ENCODE measurements around the gene DUOXA2. TPM values are rescaled to one million over a fixed set of nuclear protein-coding genes. Genes with fewer than 3 reads are reported as not detected.

Gene DUOXA2
- total RNA-seq, 4 donors from 2014 or later = 0.68 to 10.0 TPM; not detected in 2

GRCh38 chr15:45166834-45167630 is 52.9 kb downstream of the DUOXA2 start:
- in situ Hi-C loops (cut with MboI; ENCODE audit: low pct_ligation_motif_present in 1 of 4, low pct_unique_long_range_greater_than_20kb in 1 of 4, low sequenced_read_pairs in 3 of 4) = loop anchor here in 2 of 4 donors (25.0 kb wide), 2 partner anchors 220 to 445 kb away; partner anchors contain the start of gene GATM (in 1 of the 2)
- WGBS, 2 donors (ENCODE audit: low coverage in 1 of 2) = 0% methylated on average over 27 of the region's 79 CpGs; no CpG with 5 or more reads in 1 of the 2 donors
- DNase-seq = peak; percentile 89

GRCh38 chr15:45167631-45168205 is 53.6 kb downstream of the DUOXA2 start:
- H3K36me3 ChIP-seq = no peaks in the 10 kb centered on the region
- H3K27me3 ChIP-seq = no peaks in the 10 kb centered on the region
- intact Hi-C loops (cut with DNase I; ENCODE audit: low total_unique reads) = loop anchor here (10.0 kb wide), 1 partner anchor 227 kb away; no protein-coding TSS in a partner anchor
- peaks cover 8 to 18% (median 12%) of the 10 kb centered on the region in 4 donors for H3K4me1 ChIP-seq
- no peak for DNase-seq
- no peaks in the 10 kb centered on the region for H3K9me3 ChIP-seq
- TF ChIP-seq POLR2AphosphoS5 (IDR thresholded peaks at IDR 0.05) = no peak
- TF ChIP-seq, protein P1, sequence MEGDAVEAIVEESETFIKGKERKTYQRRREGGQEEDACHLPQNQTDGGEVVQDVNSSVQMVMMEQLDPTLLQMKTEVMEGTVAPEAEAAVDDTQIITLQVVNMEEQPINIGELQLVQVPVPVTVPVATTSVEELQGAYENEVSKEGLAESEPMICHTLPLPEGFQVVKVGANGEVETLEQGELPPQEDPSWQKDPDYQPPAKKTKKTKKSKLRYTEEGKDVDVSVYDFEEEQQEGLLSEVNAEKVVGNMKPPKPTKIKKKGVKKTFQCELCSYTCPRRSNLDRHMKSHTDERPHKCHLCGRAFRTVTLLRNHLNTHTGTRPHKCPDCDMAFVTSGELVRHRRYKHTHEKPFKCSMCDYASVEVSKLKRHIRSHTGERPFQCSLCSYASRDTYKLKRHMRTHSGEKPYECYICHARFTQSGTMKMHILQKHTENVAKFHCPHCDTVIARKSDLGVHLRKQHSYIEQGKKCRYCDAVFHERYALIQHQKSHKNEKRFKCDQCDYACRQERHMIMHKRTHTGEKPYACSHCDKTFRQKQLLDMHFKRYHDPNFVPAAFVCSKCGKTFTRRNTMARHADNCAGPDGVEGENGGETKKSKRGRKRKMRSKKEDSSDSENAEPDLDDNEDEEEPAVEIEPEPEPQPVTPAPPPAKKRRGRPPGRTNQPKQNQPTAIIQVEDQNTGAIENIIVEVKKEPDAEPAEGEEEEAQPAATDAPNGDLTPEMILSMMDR (IDR thresholded peaks at IDR 0.05) = peak in 2 of 5 experiments; percentile 1 to 7
- no peak for TF ChIP-seq EP300 (IDR thresholded peaks at IDR 0.05; ENCODE audit: low read depth)
- peak overlapping the region in 3 of 4 donors; percentile 47 to 78 (median 59) for H3K4me3 ChIP-seq
- WGBS, 2 donors (ENCODE audit: low coverage in 1 of 2) = 67% methylated on average over 9 of the region's 9 CpGs; no CpG with 5 or more reads in 1 of the 2 donors
- in situ Hi-C loops (cut with MboI; ENCODE audit: low pct_ligation_motif_present in 1 of 4, low pct_unique_long_range_greater_than_20kb in 1 of 4, low sequenced_read_pairs in 3 of 4) = loop anchor here in 2 of 4 donors (25.0 kb wide), 2 partner anchors 220 to 445 kb away; partner anchors contain the start of gene GATM (in 1 of the 2)
- peak overlapping the region; percentile 94 to 99 (median 96) for H3K27ac ChIP-seq

More at GRCh38 chr15:45166834-45167630, 52.9 kb downstream of the DUOXA2 start:
- H3K27me3 ChIP-seq = no peaks in the 10 kb centered on the region
- H3K9me3 ChIP-seq = no peaks in the 10 kb centered on the region
- intact Hi-C loops (cut with DNase I; ENCODE audit: low total_unique reads) = loop anchor here (10.0 kb wide), 1 partner anchor 228 kb away; no protein-coding TSS in a partner anchor
- peak overlapping the region; percentile 94 to 99 (median 96) for H3K27ac ChIP-seq
- peak overlapping the region; percentile 47 to 78 (median 58) for H3K4me3 ChIP-seq
- peaks cover 10 to 21% (median 12%) of the 10 kb centered on the region in 4 donors for H3K4me1 ChIP-seq
- TF ChIP-seq, protein P1 (IDR thresholded peaks at IDR 0.05) = peak; percentile 68 to 89 (median 74)
- TF ChIP-seq EP300 (IDR thresholded peaks at IDR 0.05; ENCODE audit: low read depth) = no peak
- peak; percentile 67 for TF ChIP-seq POLR2A (IDR thresholded peaks at IDR 0.05)
- TF ChIP-seq POLR2AphosphoS5 (IDR thresholded peaks at IDR 0.05) = peak in 2 of 3 donors; percentile 53 to 70
- no peaks in the 10 kb centered on the region for H3K36me3 ChIP-seq

Other genes with a start within 250 kb of the DUOXA2 start
- gene TERB2, start 157.6 kb upstream of the DUOXA2 start, total RNA-seq = not detected
- gene SORD, start 91.1 kb upstream of the DUOXA2 start, total RNA-seq = 10 to 100 TPM in 3 of 4 donors, under 1 TPM in 1; 0.75 to 36.2 (median 11.3) TPM
- 10 to 100 TPM in 1 of 4 donors, 1 to 10 TPM in 1, under 1 TPM in 2; 0.68 to 23.8 (median 1.9) TPM for gene DUOX2, start 154 bp upstream of the DUOXA2 start, total RNA-seq
- 1 to 10 TPM in 1 of 4 donors, not detected in 3; 1.4 TPM for gene DUOXA1, start 15.6 kb downstream of the DUOXA2 start, total RNA-seq
- gene DUOX1, start 15.7 kb downstream of the DUOXA2 start, total RNA-seq = 1 to 10 TPM in 1 of 4 donors, under 1 TPM in 2, not detected in 1; 0.14 to 4.1 (median 0.64) TPM
- gene SHF, start 73.6 kb downstream of the DUOXA2 start, total RNA-seq = 1 to 10 TPM in 3 of 4 donors, not detected in 1; 3.7 to 9.8 (median 7.4) TPM
- gene SLC28A2, start 137.9 kb downstream of the DUOXA2 start, total RNA-seq = 10 to 100 TPM in 1 of 4 donors, 1 to 10 TPM in 2, under 1 TPM in 1; 0.37 to 11.1 (median 5.1) TPM